Inflammatory macrophage treated with lipopolysaccharide for 4 hours (primary cell): ENCODE results near the gene ARSK.

Source experiments
- DNase-seq: peaks from one replicate; pipeline ENCODE4 v3.0.0-alpha.2; 2020

ARSK gene

GRCh38 chr5:95649274-95649673 lies 94.4 kb downstream of the ARSK start:
- DNase-seq: no peak

DNA sequence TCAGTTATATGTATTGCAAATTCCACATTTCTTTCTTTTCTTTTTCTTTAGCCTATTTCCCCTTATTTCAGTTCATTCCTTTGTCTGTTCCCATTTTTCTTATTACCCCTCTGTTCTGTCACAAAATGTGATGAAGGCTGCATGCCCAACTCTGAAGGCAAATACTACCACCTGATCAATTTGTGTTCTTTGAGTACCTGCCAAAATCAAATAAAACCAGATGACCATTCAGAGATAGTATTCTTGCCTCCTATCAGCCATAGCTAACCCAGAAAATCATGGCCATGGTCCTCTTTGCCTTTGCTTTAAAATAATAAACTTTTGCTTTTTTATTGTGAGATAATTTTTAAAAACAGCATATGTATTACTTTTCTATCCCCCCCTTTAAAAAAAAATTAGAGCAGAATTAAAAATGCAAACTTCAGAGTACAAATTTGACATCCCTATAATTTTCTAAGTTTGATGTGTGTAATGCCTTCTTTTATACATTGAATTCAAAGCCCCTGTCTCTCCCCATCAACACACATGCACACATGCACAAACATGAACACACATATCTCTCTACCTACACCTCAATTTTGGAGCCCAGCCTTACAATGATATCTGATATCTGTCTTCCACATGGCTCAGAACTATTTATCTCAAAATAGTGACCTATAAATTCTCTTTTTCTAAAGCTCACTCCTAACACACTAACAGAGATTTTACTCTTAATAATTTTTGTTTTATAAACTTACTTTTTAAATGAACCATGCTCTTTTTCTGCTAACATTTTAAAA lies 95.1 kb downstream of the ARSK start:
- no peak for DNase-seq

- DNase-seq: no peak
Observed at GRCh38 chr5:95652849-95653248, 97.9 kb downstream of the ARSK start.

GRCh38 chr5:95654196-95654595 lies 99.3 kb downstream of the ARSK start:
- no peak for DNase-seq
